ENCODE measurements around the gene TMEM17. TPM values are rescaled to one million over a fixed set of nuclear protein-coding genes. Genes with fewer than 3 reads are reported as not detected.

TMEM17 gene
- total and polyA plus RNA-seq, 10 donors, result 0.22 to 2.6 (median 0.69) TPM; not detected in 1

DNA sequence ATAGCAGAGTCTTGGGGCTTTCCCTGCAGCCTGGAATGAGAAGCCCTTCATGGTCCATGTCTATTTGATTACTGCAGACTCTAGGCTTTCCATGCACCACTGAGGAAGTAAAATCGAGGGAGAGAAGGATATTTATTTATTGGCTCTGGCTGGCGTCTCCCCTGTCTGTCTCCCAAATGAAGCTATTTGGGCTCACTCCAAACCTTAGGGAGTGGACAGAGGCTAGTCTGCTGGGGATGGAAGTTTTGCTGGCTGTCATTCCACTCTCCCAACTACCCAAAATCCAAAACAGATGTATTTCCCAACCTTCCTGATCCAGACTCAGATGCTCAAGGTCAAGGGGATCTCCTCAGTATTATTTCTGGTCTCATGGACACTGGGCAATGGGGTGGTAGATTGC is 33.7 kb downstream of the TMEM17 start:
- H3K9me3 ChIP-seq, result no peaks in the 10 kb centered on the region
- DNase-seq, result no peak
- 55 to 85% (median 74%) methylated on average over 2 of the region's 2 CpGs for WGBS, 5 donors
- peaks cover 3 to 37% (median 21%) of the 10 kb centered on the region in 6 donors for H3K4me1 ChIP-seq
- H3K4me3 ChIP-seq, result no peak overlapping the region
- H3K36me3 ChIP-seq, result no peaks in the 10 kb centered on the region
- no peak for TF ChIP-seq POLR2A (IDR thresholded peaks at IDR 0.05)
- no peak for TF ChIP-seq POLR2AphosphoS5 (IDR thresholded peaks at IDR 0.05)
- TF ChIP-seq, protein P1, sequence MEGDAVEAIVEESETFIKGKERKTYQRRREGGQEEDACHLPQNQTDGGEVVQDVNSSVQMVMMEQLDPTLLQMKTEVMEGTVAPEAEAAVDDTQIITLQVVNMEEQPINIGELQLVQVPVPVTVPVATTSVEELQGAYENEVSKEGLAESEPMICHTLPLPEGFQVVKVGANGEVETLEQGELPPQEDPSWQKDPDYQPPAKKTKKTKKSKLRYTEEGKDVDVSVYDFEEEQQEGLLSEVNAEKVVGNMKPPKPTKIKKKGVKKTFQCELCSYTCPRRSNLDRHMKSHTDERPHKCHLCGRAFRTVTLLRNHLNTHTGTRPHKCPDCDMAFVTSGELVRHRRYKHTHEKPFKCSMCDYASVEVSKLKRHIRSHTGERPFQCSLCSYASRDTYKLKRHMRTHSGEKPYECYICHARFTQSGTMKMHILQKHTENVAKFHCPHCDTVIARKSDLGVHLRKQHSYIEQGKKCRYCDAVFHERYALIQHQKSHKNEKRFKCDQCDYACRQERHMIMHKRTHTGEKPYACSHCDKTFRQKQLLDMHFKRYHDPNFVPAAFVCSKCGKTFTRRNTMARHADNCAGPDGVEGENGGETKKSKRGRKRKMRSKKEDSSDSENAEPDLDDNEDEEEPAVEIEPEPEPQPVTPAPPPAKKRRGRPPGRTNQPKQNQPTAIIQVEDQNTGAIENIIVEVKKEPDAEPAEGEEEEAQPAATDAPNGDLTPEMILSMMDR (IDR thresholded peaks at IDR 0.05 in 8 of 11, conservative IDR thresholded peaks at IDR 0.05 in 3 of 11), result no peak
- H3K27me3 ChIP-seq (replicated peaks in 1 of 7), result no peaks in the 10 kb centered on the region
- no peak overlapping the region for H3K27ac ChIP-seq
- intact Hi-C loops (cut with DNase I; ENCODE audit: low total_unique reads), result no loop called here

DNA sequence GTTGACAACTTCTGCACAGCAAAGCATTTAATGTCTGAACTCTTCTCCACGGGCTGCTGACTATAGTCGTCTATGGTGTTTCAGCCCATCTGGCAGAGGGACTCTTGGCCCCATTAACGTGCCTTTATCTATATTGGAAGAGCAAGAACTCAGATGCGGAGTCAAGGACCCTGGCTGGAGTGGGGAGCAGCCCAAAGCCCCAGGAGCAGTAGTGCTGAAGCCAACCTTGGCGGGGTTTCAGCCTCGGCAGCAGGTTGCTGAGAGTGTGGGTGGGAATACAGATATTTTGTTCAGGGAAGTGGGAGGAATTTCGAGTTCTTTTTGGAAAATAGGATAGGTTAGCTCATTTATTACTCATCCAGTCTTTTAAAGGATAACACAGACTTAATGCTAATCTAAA is 34.2 kb downstream of the TMEM17 start:
- no peak for DNase-seq
- TF ChIP-seq POLR2A (IDR thresholded peaks at IDR 0.05) (no peak), POLR2AphosphoS5 (IDR thresholded peaks at IDR 0.05) (no peak)
- TF ChIP-seq, protein P1 (IDR thresholded peaks at IDR 0.05 in 8 of 11, conservative IDR thresholded peaks at IDR 0.05 in 3 of 11), result no peak
- Histone ChIP-seq H3K27ac (no peak overlapping the region), H3K27me3 (replicated peaks in 1 of 7) (no peaks in the 10 kb centered on the region), H3K4me1 (peaks cover 3 to 37% (median 21%) of the 10 kb centered on the region in 6 donors), H3K9me3 (no peaks in the 10 kb centered on the region), H3K36me3 (no peaks in the 10 kb centered on the region), H3K4me3 (no peak overlapping the region)
- 75 to 82% (median 80%) methylated on average over 7 of the region's 7 CpGs for WGBS, 5 donors
- intact Hi-C loops (cut with DNase I; ENCODE audit: low total_unique reads), result no loop called here

DNA sequence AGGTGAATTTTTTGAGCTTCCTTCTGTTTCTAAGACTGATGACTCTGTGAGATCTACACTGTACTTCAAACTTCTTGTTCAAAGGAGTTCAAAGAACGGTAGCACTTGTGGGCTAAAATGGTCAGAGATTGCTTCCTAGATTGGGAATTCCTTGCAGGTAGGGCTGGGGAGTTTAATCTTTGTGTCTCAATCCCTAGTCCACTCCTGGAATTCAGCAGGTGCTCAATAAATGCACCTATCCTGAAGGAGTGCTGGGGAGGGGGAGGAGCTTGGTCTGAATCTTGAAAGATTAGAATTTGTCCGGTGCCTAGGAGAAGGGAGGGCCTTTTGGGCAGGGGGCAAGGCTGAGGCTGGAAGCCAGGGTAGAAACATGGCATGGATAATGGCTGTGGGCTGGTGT is 34.6 kb downstream of the TMEM17 start:
- DNase-seq, result no peak
- WGBS, 5 donors, result 88 to 97% (median 93%) methylated on average over 2 of the region's 2 CpGs
- Histone ChIP-seq H3K4me3 (no peak overlapping the region), H3K4me1 (peaks cover 3 to 34% (median 21%) of the 10 kb centered on the region in 6 donors), H3K27me3 (replicated peaks in 1 of 7) (no peaks in the 10 kb centered on the region), H3K27ac (no peak overlapping the region), H3K9me3 (no peaks in the 10 kb centered on the region), H3K36me3 (no peaks in the 10 kb centered on the region)
- TF ChIP-seq, protein P1 (IDR thresholded peaks at IDR 0.05 in 8 of 11, conservative IDR thresholded peaks at IDR 0.05 in 3 of 11), result no peak
- TF ChIP-seq POLR2AphosphoS5 (IDR thresholded peaks at IDR 0.05), result no peak
- TF ChIP-seq POLR2A (IDR thresholded peaks at IDR 0.05), result no peak
- intact Hi-C loops (cut with DNase I; ENCODE audit: low total_unique reads), result no loop called here

DNA sequence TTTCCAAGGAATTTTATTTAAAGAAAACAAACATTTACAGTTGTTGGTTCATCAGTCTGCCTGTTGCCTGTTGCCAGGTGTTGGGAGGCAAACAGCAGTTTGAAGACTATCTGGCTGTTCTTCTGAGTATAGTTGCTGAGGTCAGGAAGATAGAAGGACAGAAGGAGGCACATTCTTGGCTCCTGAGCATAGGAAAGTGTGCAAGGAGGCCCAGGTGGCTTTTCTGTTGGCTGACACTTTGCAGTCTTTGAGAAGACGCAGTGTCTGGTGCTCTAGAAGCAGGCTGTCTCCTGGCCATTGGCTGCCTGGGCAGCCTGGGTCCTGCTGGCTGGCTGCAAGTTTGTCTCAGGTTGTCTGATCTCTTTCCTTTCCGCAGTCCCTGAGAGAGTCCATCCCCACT is 36.4 kb downstream of the TMEM17 start:
- H3K9me3 ChIP-seq, result no peaks in the 10 kb centered on the region
- peaks cover 0 to 16% (median 3%) of the 10 kb centered on the region in 6 donors for H3K4me1 ChIP-seq
- no peak for DNase-seq
- no peaks in the 10 kb centered on the region for H3K36me3 ChIP-seq
- no peaks in the 10 kb centered on the region for H3K27me3 ChIP-seq (replicated peaks in 1 of 7)
- TF ChIP-seq POLR2AphosphoS5 (IDR thresholded peaks at IDR 0.05), result no peak
- TF ChIP-seq, protein P1 (IDR thresholded peaks at IDR 0.05 in 8 of 11, conservative IDR thresholded peaks at IDR 0.05 in 3 of 11), result no peak
- TF ChIP-seq POLR2A (IDR thresholded peaks at IDR 0.05), result no peak
- H3K27ac ChIP-seq, result no peak overlapping the region
- H3K4me3 ChIP-seq, result no peak overlapping the region
- 86 to 97% (median 91%) methylated on average over 1 to 2 of the region's 2 CpGs for WGBS, 5 donors
- intact Hi-C loops (cut with DNase I; ENCODE audit: low total_unique reads), result no loop called here

Measured in spleen (tissue), 11 donors.